IPS DF 19.7 (cell line): Measurements from ENCODE around the gene ADRA2C.

Source experiments
- DNase-seq: peaks from one replicate; pipeline ENCODE4 v3.0.0-alpha.2; 2013; ENCODE audit warnings: low read depth, low spot score

Gene ADRA2C

DNA sequence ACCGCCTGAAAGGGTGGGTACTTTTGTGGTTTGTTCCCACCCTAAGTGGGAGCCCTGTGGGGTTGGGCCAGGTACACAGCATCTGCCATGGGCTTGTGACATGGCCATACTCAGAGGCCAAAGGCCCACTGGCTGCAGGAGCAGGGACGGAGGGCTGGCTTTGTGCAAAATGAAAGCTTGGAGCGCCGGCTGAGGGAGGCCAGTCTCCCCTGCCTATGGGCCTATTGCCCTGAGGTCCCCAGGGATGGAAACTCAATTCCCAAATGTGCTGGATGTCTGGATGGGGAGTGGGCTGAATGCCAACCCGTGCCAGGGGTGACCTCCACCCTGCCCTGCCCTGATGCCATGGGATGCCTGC, 10.8 kb downstream of the ADRA2C start:
- DNase-seq, result no peak

GRCh38 chr4:3777669-3778068, 11.5 kb downstream of the ADRA2C start:
- no peak for DNase-seq

DNA sequence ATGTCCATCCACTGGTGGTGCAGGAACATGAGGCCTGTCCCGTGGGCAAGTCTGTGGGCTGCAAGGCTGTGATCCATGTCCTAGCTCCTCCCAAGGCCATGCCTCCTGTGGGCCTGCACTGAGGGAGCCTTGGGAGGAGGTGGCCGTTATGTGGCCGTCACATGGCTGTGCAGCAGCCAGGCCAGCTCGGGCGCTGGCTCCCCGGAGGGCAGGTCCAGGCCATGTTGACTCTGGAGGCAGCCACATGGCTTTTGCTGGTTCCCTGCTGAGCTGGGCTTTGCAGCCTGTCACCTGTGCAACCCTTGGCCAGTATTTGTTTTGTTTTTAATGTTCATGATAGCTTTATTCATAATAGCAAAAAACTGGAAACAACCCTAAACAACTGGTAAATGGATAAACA, 13.3 kb downstream of the ADRA2C start:
- no peak for DNase-seq

- DNase-seq, result no peak
These were observed 14.4 kb downstream of the ADRA2C start for GRCh38 chr4:3780347-3781171.

GRCh38 chr4:3781193-3781886, 15.2 kb downstream of the ADRA2C start:
- DNase-seq, result no peak

- no peak for DNase-seq
These were observed 16.1 kb downstream of the ADRA2C start for GRCh38 chr4:3781997-3782930.

GRCh38 chr4:3783693-3784306, 17.6 kb downstream of the ADRA2C start:
- DNase-seq, result no peak

GRCh38 chr4:3784454-3785291, 18.5 kb downstream of the ADRA2C start:
- DNase-seq, result no peak

DNA sequence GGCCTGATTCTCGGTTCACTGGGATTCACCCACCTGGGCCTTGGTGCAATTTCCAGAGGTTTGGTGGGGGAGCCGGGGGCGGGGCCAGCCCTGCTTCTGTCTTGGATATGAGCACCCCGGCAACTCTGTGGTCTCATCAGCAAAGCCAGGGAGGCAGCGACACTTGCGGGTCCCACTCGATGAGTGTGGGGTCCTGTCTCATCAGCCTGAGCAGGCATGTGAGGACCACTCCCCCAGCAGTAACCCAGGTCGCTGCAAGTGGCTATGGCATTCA, 19.0 kb downstream of the ADRA2C start:
- DNase-seq, result no peak

DNA sequence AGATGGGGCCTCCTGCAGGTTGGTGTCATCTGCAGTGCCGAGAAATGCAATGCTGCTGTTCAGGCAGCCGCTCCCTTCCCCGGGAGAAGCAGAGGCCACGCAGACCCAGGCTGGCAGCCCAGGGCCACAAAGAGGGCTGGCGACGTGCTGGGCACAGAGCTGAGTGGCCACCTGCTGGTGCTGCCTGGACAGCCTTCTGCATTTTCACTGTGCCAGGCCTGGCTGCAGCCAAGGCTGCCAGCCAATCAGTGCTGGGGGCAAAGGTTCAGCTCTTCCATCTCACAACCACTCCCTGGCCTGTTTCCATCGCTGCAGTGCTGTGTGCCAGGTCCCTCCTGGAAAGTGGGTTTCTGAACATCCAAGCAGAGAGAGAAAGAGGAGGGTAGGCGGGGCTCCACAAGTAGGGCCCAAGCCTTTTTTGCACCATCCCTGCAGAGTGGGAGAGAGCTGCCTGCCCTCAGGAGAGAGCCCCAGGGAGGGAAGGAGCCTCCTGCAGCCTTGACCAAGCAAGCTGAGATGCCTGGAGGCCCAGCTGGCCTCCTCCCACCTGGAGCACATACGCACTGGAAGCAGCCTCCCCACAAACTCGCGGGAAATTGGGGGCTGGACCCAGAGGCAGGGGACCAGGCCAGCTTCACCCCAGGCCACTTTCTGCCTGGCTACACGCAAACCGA, 20.1 kb downstream of the ADRA2C start:
- no peak for DNase-seq

DNA sequence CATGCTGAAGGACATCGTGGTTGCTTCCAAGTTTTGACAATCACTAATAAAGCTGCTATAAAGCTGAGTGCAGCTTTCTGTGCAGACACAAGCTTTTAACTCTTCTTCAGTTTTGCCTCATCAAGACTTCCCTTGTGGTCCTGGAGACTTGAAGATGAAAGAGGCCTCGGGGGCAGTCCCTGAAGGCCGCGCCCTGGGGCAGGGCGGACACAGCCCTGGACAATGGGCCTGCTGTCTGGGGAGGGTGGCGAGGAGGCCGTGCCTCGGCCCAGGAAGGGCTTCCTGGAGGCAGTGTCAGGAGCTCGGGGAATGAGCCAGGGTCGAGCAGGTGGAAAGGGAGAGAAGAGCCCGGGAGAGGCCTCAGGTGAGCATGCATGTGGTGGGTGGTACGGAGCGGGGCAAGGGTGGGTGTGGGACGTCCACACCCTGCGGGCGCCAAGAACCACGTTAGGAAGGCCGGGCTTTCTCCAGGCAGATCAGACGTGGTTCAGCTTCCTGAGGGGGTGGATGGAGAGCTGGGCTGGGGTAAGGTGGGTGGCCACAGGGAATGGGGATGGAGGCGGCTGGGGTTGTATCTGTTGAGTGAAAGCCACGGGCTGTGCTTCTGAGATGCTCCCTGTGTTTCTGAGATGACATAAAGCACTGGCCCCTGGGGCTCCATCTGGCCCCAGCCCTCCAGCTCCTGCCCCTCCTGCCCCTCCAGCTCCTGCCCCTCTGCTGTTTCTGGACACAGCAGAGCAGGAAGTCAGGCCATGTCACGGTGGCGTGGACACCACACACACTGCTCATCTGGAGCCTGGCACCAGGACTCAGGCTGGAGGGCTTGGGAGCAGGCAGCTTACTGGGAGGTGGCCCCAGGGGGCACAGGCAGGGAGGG, 21.5 kb downstream of the ADRA2C start:
- DNase-seq, result no peak

DNA sequence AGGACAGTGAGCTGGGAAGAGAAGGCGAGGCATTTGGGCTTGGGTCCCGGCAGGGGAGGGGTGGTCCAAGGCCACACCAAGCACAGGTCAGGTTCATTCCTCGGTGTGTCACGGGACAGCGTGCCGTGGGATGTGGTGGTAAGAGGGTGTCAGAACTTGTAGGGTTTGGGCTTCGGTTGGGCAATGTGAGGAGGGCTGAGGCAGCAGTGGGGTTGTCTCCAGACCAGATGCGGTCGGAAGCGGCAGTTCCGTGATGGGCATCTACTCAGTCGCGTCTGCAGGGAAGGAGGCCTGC, 22.1 kb downstream of the ADRA2C start:
- DNase-seq, result no peak

GRCh38 chr4:3789587-3789986, 23.4 kb downstream of the ADRA2C start:
- no peak for DNase-seq

DNA sequence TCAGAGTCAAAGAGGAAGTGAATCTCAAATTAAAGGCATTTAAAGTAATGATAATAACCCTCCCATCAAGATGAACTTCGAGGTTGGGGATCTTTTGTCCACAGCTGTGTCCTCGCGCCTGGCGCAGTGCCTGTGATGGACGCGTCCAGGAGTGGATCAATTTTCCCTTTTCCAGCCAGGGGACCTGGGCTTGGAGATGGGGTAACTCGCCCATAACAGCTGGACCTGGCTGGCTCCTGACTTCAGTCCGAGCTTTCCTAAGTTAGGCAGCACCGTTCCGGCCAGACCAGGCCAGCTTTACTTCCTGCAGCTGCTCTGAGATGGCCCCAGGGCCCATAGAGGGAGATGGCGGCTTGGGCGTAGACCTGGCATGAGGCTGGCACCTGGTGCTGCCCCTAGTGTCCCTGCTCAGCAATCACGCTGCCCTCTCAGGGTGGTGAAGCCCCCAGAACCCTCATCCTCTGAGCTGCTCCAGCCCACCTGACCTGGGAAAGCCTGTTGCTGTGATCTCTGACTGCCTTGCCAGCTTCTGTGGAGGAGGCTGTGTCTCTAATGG, 23.9 kb downstream of the ADRA2C start:
- no peak for DNase-seq

- DNase-seq, result no peak
These were observed 25.1 kb downstream of the ADRA2C start for GRCh38 chr4:3791256-3791655.

GRCh38 chr4:3791910-3792542, 25.8 kb downstream of the ADRA2C start:
- DNase-seq, result no peak

- DNase-seq, result peak; percentile 33
These were observed 26.6 kb downstream of the ADRA2C start for GRCh38 chr4:3792813-3793212.

GRCh38 chr4:3793545-3793944, 27.4 kb downstream of the ADRA2C start:
- no peak for DNase-seq

DNA sequence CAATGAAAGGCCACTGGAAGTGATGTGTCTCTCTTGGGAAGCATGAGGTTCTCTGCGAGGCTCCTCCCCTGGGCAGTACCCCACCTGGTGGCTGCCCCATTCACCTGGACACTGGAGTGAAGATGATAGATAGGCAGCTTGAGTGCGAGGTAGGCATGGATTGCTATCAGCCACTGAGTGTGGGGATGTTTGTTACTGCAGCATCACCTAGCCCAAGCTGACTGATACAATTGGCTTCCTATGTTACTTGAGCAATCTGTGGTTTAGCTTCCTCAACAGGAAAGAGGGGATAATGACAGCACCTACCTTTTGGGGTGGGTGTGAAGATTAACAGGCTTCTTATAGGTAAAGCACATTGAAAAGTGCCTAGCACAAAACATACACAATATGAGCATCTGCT, 30.8 kb downstream of the ADRA2C start:
- no peak for DNase-seq
